ENCODE results near the gene COL27A1.

GRCh38 chr9:114165407-114166102, 10.2 kb downstream of the COL27A1 start:
- TF ChIP-seq CTCF (IDR thresholded peaks at IDR 0.05; ENCODE audit: poor library complexity) (no peak), EZH2 (IDR thresholded peaks at IDR 0.05; ENCODE audit: borderline replicate concordance) (no peak)
